B cell (primary cell): ENCODE measurements around the gene STEAP1B.

Experiments
- EZH2 ChIP-seq: IDR thresholded peaks from 2 replicates; pipeline ENCODE4 v1.6.1; 2012; ENCODE audit warnings: borderline replicate concordance, low read depth, mild to moderate bottlenecking, moderate library complexity, low read length; ENCODE audit not compliant: insufficient read depth, poor library complexity, severe bottlenecking
- TF ChIP-seq, protein P1 (sequence below): fragments of 200-600 bp; IDR thresholded peaks from one replicate; pipeline ENCODE4 v1.8.0; 2022; ENCODE audit warnings: antibody characterized with exemption, mild to moderate bottlenecking

DNA sequence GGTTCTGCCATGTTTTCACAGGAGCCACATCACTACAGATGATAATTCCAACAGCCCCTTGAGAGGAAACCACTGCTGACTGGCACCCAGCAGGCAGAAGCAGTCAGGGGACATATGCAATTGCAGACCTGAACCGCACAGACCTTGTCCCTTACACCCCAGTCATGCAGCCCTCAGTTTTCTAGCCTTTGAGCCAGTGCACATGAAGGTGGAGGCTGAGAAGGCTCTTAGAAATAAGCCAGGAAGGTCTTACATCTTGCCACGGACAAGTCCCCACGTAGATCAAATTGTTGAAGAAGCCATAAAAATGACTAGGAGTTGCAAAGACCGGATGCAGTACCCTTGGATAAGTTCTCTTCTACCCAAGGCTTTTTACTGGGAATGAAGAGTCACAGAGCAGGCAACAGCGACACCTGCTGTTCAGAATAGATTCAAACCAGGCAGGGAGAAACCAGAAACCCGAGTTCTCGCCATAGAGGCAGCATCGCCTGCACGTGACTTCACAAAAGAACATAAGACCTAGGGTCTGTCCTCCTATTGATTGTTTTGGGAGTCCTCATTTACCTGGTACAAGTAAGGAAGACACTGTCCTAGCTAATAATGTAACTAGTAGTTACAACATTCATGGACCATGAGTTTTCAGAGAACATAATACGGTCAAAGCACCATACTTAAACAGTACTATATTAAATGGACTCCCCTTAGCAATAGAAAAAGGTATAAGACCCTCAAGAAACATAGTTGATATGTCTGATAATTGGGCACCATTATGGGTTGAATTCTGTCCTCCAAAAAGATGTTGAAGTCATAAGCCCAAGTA lies 11.1 kb downstream of the STEAP1B start:
- TF ChIP-seq, protein P1, sequence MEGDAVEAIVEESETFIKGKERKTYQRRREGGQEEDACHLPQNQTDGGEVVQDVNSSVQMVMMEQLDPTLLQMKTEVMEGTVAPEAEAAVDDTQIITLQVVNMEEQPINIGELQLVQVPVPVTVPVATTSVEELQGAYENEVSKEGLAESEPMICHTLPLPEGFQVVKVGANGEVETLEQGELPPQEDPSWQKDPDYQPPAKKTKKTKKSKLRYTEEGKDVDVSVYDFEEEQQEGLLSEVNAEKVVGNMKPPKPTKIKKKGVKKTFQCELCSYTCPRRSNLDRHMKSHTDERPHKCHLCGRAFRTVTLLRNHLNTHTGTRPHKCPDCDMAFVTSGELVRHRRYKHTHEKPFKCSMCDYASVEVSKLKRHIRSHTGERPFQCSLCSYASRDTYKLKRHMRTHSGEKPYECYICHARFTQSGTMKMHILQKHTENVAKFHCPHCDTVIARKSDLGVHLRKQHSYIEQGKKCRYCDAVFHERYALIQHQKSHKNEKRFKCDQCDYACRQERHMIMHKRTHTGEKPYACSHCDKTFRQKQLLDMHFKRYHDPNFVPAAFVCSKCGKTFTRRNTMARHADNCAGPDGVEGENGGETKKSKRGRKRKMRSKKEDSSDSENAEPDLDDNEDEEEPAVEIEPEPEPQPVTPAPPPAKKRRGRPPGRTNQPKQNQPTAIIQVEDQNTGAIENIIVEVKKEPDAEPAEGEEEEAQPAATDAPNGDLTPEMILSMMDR, result peak; percentile 92
- no peak for TF ChIP-seq EZH2
